ENCODE results near the gene USP17L19.
"Not testable (repeated sequence)": the region's sequence is repeated elsewhere in the genome, so short reads cannot be mapped to it uniquely, and the experiment has no call there.

Gene USP17L19

DNA sequence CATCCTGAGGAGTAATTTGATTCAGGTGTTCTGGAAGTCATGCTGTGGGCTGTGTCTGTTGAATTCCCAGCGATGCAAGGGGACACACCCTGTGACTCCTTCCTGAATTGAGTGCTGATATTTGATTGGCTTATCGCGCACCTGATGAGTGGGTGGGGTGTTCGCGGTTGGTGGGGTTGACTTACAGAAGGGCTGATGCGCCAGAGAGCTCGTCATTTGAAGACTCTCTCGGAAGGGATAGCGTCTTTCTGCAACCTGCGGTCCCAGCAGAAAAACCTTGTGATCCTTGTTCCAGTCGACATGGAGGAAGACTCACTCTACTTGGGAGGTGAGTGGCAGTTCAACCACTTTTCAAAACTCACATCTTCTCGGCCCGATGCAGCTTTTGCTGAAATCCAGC, at the start of gene USP17L19:
TSS of gene USP17L19 (plus strand) at position 301 of the 400 bp plus-strand sequence. CDS start at position 301, 0 bp downstream.
- H3K27me3 ChIP-seq (ENCODE audit: low read length); H3F3A ChIP-seq (ENCODE audit: insufficient read depth); H3K4me2 ChIP-seq (ENCODE audit: low read depth, low read length, poor library complexity, severe bottlenecking); H3K9ac ChIP-seq (ENCODE audit: low read length); H2AFZ ChIP-seq (ENCODE audit: low read depth, low read length, severe bottlenecking); H3K4me3 ChIP-seq (ENCODE audit: insufficient read depth, low read length, poor library complexity, severe bottlenecking); H4K20me1 ChIP-seq (ENCODE audit: low read depth, low read length); H3K9me3 ChIP-seq (ENCODE audit: insufficient read depth, low read length); H3K27ac ChIP-seq (ENCODE audit: low read depth, low read length); H3K79me2 ChIP-seq (ENCODE audit: insufficient read depth, low read length); H3K9me2 ChIP-seq (replicated peaks; ENCODE audit: insufficient read depth, low read length); H3K36me3 ChIP-seq (ENCODE audit: low read length): not testable (repeated sequence)

DNA sequence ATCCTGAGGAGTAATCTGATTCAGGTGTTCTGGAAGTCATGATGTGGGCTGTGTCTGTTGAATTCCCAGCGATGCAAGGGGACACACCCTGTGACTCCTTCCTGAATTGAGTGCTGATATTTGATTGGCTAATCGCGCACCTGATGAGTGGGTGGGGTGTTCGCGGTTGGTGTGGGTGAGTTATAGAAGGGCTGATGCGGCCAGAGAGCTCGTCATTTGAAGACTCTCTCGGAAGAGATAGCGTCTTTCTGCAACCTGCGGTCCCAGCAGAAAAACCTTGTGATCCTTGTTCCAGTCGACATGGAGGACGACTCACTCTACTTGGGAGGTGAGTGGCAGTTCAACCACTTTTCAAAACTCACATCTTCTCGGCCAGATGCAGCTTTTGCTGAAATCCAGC, 42.8 kb upstream of the USP17L19 start, which contains the start of gene USP17L10:
TSS of gene USP17L10 (plus strand) at position 301 of the 400 bp plus-strand sequence. CDS start at position 301, 0 bp downstream.
- H3K79me2 ChIP-seq (ENCODE audit: insufficient read depth, low read length); H3K36me3 ChIP-seq (ENCODE audit: low read length); H3K4me3 ChIP-seq (ENCODE audit: insufficient read depth, low read length, poor library complexity, severe bottlenecking); H3K4me2 ChIP-seq (ENCODE audit: low read depth, low read length, poor library complexity, severe bottlenecking); H3K27me3 ChIP-seq (ENCODE audit: low read length); H3K9me2 ChIP-seq (replicated peaks; ENCODE audit: insufficient read depth, low read length); H3F3A ChIP-seq (ENCODE audit: insufficient read depth); H2AFZ ChIP-seq (ENCODE audit: low read depth, low read length, severe bottlenecking); H4K20me1 ChIP-seq (ENCODE audit: low read depth, low read length); H3K27ac ChIP-seq (ENCODE audit: low read depth, low read length); H3K9ac ChIP-seq (ENCODE audit: low read length); H3K9me3 ChIP-seq (ENCODE audit: insufficient read depth, low read length): not testable (repeated sequence)

GRCh38 chr4:9214701-9215100, 38.5 kb upstream of the USP17L19 start:
- H3K4me3 ChIP-seq (ENCODE audit: insufficient read depth, low read length, poor library complexity, severe bottlenecking); H4K20me1 ChIP-seq (ENCODE audit: low read depth, low read length); H3K36me3 ChIP-seq (ENCODE audit: low read length); H3K4me2 ChIP-seq (ENCODE audit: low read depth, low read length, poor library complexity, severe bottlenecking); H3K9ac ChIP-seq (ENCODE audit: low read length); H2AFZ ChIP-seq (ENCODE audit: low read depth, low read length, severe bottlenecking); H3K79me2 ChIP-seq (ENCODE audit: insufficient read depth, low read length); H3K27ac ChIP-seq (ENCODE audit: low read depth, low read length); H3K27me3 ChIP-seq (ENCODE audit: low read length); H3F3A ChIP-seq (ENCODE audit: insufficient read depth); H3K9me3 ChIP-seq (ENCODE audit: insufficient read depth, low read length); H3K9me2 ChIP-seq (replicated peaks; ENCODE audit: insufficient read depth, low read length): not testable (repeated sequence)

- H2AFZ ChIP-seq (ENCODE audit: low read depth, low read length, severe bottlenecking); H3K9me2 ChIP-seq (replicated peaks; ENCODE audit: insufficient read depth, low read length); H4K20me1 ChIP-seq (ENCODE audit: low read depth, low read length); H3K79me2 ChIP-seq (ENCODE audit: insufficient read depth, low read length); H3F3A ChIP-seq (ENCODE audit: insufficient read depth); H3K36me3 ChIP-seq (ENCODE audit: low read length); H3K9me3 ChIP-seq (ENCODE audit: insufficient read depth, low read length); H3K9ac ChIP-seq (ENCODE audit: low read length); H3K4me2 ChIP-seq (ENCODE audit: low read depth, low read length, poor library complexity, severe bottlenecking); H3K4me3 ChIP-seq (ENCODE audit: insufficient read depth, low read length, poor library complexity, severe bottlenecking); H3K27ac ChIP-seq (ENCODE audit: low read depth, low read length); H3K27me3 ChIP-seq (ENCODE audit: low read length): not testable (repeated sequence)
Measured at GRCh38 chr4:9215105-9215504, 38.1 kb upstream of the USP17L19 start, which contains the start of gene USP17L11. USP17L11 (plus strand) TSS chr4:9215405; CDS start chr4:9215405, 0 bp downstream.

DNA sequence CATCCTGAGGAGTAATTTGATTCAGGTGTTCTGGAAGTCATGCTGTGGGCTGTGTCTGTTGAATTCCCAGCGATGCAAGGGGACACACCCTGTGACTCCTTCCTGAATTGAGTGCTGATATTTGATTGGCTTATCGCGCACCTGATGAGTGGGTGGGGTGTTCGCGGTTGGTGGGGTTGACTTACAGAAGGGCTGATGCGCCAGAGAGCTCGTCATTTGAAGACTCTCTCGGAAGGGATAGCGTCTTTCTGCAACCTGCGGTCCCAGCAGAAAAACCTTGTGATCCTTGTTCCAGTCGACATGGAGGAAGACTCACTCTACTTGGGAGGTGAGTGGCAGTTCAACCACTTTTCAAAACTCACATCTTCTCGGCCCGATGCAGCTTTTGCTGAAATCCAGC, 33.3 kb upstream of the USP17L19 start, which contains the start of gene USP17L12:
TSS of gene USP17L12 (plus strand) at position 301 of the 400 bp plus-strand sequence. CDS start at position 301, 0 bp downstream.
- H3K9me3 ChIP-seq (ENCODE audit: insufficient read depth, low read length); H3K36me3 ChIP-seq (ENCODE audit: low read length); H3K9ac ChIP-seq (ENCODE audit: low read length); H2AFZ ChIP-seq (ENCODE audit: low read depth, low read length, severe bottlenecking); H3K4me3 ChIP-seq (ENCODE audit: insufficient read depth, low read length, poor library complexity, severe bottlenecking); H3K27ac ChIP-seq (ENCODE audit: low read depth, low read length); H3K79me2 ChIP-seq (ENCODE audit: insufficient read depth, low read length); H4K20me1 ChIP-seq (ENCODE audit: low read depth, low read length); H3K27me3 ChIP-seq (ENCODE audit: low read length); H3K4me2 ChIP-seq (ENCODE audit: low read depth, low read length, poor library complexity, severe bottlenecking); H3F3A ChIP-seq (ENCODE audit: insufficient read depth); H3K9me2 ChIP-seq (replicated peaks; ENCODE audit: insufficient read depth, low read length): not testable (repeated sequence)

DNA sequence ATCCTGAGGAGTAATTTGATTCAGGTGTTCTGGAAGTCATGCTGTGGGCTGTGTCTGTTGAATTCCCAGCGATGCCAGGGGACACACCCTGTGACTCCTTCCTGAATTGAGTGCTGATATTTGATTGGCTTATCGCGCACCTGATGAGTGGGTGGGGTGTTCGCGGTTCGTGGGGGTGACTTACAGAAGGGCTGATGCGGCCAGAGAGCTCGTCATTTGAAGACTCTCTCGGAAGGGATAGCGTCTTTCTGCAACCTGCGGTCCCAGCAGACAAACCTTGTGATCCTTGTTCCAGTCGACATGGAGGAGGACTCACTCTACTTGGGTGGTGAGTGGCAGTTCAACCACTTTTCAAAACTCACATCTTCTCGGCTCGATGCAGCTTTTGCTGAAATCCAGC, 28.6 kb upstream of the USP17L19 start, which contains the start of gene USP17L13:
TSS of gene USP17L13 (plus strand) at position 301 of the 400 bp plus-strand sequence. CDS start at position 301, 0 bp downstream.
- H3K9me2 ChIP-seq (replicated peaks; ENCODE audit: insufficient read depth, low read length); H3K27me3 ChIP-seq (ENCODE audit: low read length); H3K36me3 ChIP-seq (ENCODE audit: low read length); H3K9ac ChIP-seq (ENCODE audit: low read length); H3K27ac ChIP-seq (ENCODE audit: low read depth, low read length); H3K79me2 ChIP-seq (ENCODE audit: insufficient read depth, low read length); H3K9me3 ChIP-seq (ENCODE audit: insufficient read depth, low read length); H3K4me2 ChIP-seq (ENCODE audit: low read depth, low read length, poor library complexity, severe bottlenecking); H4K20me1 ChIP-seq (ENCODE audit: low read depth, low read length); H3K4me3 ChIP-seq (ENCODE audit: insufficient read depth, low read length, poor library complexity, severe bottlenecking); H3F3A ChIP-seq (ENCODE audit: insufficient read depth); H2AFZ ChIP-seq (ENCODE audit: low read depth, low read length, severe bottlenecking): not testable (repeated sequence)

DNA sequence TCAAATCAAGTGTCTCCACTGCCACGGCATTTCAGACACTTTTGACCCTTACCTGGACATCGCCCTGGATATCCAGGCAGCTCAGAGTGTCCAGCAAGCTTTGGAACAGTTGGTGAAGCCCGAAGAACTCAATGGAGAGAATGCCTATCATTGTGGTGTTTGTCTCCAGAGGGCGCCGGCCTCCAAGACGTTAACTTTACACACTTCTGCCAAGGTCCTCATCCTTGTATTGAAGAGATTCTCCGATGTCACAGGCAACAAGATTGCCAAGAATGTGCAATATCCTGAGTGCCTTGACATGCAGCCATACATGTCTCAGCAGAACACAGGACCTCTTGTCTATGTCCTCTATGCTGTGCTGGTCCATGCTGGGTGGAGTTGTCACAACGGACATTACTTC, 22.9 kb upstream of the USP17L19 start:
- not testable (repeated sequence) for H3K4me3 ChIP-seq (ENCODE audit: insufficient read depth, low read length, poor library complexity, severe bottlenecking); H3K27me3 ChIP-seq (ENCODE audit: low read length); H3K9ac ChIP-seq (ENCODE audit: low read length); H4K20me1 ChIP-seq (ENCODE audit: low read depth, low read length); H3K4me2 ChIP-seq (ENCODE audit: low read depth, low read length, poor library complexity, severe bottlenecking); H3K36me3 ChIP-seq (ENCODE audit: low read length); H2AFZ ChIP-seq (ENCODE audit: low read depth, low read length, severe bottlenecking); H3K9me3 ChIP-seq (ENCODE audit: insufficient read depth, low read length); H3F3A ChIP-seq (ENCODE audit: insufficient read depth); H3K9me2 ChIP-seq (replicated peaks; ENCODE audit: insufficient read depth, low read length); H3K27ac ChIP-seq (ENCODE audit: low read depth, low read length); H3K79me2 ChIP-seq (ENCODE audit: insufficient read depth, low read length)

GRCh38 chr4:9234085-9234484, 19.1 kb upstream of the USP17L19 start, which contains the start of gene USP17L15:
USP17L15 (plus strand) TSS chr4:9234385; CDS start chr4:9234385, 0 bp downstream.
- H4K20me1 ChIP-seq (ENCODE audit: low read depth, low read length); H3K4me3 ChIP-seq (ENCODE audit: insufficient read depth, low read length, poor library complexity, severe bottlenecking); H3K27me3 ChIP-seq (ENCODE audit: low read length); H2AFZ ChIP-seq (ENCODE audit: low read depth, low read length, severe bottlenecking); H3F3A ChIP-seq (ENCODE audit: insufficient read depth); H3K27ac ChIP-seq (ENCODE audit: low read depth, low read length); H3K9ac ChIP-seq (ENCODE audit: low read length); H3K4me2 ChIP-seq (ENCODE audit: low read depth, low read length, poor library complexity, severe bottlenecking); H3K9me3 ChIP-seq (ENCODE audit: insufficient read depth, low read length); H3K9me2 ChIP-seq (replicated peaks; ENCODE audit: insufficient read depth, low read length); H3K79me2 ChIP-seq (ENCODE audit: insufficient read depth, low read length); H3K36me3 ChIP-seq (ENCODE audit: low read length): not testable (repeated sequence)
